Esophagus squamous epithelium (tissue), 4 donors: ENCODE data around the gene FLNB.

Source experiments
- CTCF ChIP-seq, 6 experiments: fragments of 450-650 bp in 4 of 6; fragments of 200-600 bp in 2 of 6; sonication (generic) in 2 of 6; IDR thresholded peaks; one replicate each; pipeline ENCODE4 v1.5.1; 2016 to 2019; ENCODE audit warnings: antibody characterized with exemption in 6 of 6, mild to moderate bottlenecking in 4 of 6, moderate library complexity in 4 of 6
- POLR2A ChIP-seq, 4 donors: fragments of 450-650 bp; IDR thresholded peaks; one replicate each; pipeline ENCODE4 v1.6.1; 2017; ENCODE audit warnings: antibody characterized with exemption in 4 of 4, mild to moderate bottlenecking in 4 of 4, moderate library complexity in 3 of 4

GRCh38 chr3:58012302-58012701 lies 4.1 kb downstream of the FLNB start:
- TF ChIP-seq POLR2A (IDR thresholded peaks at IDR 0.05) (no peak), CTCF (IDR thresholded peaks at IDR 0.05) (no peak)
